GM10266 (cell line): ENCODE data around the gene CS.

Experiments used
- DNase-seq: peaks from one replicate; pipeline ENCODE4 v3.0.0; 2012; ENCODE audit errors: extremely low spot score
- CTCF ChIP-seq: IDR thresholded peaks from 2 replicates; pipeline ENCODE4 v1.5.1; 2012; ENCODE audit warnings: mild to moderate bottlenecking, low read depth; ENCODE audit not compliant: control insufficient read depth, insufficient read depth; ENCODE audit errors: missing control alignments

CS gene

DNA sequence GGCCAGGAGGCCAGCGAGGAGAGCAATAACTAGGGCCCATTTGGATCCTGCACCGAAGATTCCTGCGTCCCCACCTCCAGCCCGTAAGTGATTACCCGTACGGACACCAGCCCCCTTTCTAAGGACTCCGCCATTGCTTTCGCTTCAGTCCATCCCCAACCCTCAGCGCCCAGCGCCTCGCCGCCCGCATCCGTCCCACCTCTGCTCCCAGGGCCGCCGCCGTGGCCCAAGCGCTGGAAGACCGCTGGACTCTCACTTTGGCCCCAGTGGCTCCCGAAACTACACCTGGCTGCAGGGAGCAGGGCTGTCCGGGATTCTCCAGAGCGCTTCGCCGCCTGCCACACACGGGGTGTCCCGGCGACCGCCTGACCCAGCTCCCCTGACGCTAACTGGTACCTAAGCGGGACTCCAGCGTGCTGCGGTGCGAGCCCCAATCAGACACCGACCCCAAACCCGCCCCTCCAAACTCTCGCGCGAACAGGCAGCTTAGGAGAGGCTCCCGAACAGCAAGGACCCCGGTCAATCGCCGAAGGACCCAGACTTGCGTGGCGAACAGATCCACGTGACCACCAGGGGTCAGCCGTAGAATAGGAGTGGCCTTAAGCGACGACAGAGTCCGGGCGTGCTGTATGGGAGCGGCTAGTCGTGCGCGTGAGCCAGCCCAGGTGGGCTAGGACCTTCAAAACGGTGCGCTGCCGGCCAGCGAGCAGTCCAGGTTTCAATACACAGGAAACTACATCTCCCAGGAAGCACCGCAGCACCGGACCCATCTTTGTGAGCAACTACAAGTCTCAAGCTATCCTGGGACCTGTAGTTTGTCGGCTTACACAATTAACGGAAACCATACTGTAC is 15.7 kb upstream of the CS start, which contains the start of gene CNPY2:
Gene CNPY2, minus strand, starts transcription at position 367 of the 852 bp plus-strand sequence. CDS start 771 bp downstream, outside the sequence.
- peak; percentile 91 for DNase-seq
- peak; percentile 25 for TF ChIP-seq CTCF

- no peak for TF ChIP-seq CTCF
- no peak for DNase-seq
Observed at GRCh38 chr12:56315249-56315621, 15.1 kb upstream of the CS start.

GRCh38 chr12:56311003-56311402 is 10.9 kb upstream of the CS start:
- DNase-seq: no peak
- no peak for TF ChIP-seq CTCF

GRCh38 chr12:56308714-56309113 is 8.6 kb upstream of the CS start:
- no peak for TF ChIP-seq CTCF
- DNase-seq: no peak

DNA sequence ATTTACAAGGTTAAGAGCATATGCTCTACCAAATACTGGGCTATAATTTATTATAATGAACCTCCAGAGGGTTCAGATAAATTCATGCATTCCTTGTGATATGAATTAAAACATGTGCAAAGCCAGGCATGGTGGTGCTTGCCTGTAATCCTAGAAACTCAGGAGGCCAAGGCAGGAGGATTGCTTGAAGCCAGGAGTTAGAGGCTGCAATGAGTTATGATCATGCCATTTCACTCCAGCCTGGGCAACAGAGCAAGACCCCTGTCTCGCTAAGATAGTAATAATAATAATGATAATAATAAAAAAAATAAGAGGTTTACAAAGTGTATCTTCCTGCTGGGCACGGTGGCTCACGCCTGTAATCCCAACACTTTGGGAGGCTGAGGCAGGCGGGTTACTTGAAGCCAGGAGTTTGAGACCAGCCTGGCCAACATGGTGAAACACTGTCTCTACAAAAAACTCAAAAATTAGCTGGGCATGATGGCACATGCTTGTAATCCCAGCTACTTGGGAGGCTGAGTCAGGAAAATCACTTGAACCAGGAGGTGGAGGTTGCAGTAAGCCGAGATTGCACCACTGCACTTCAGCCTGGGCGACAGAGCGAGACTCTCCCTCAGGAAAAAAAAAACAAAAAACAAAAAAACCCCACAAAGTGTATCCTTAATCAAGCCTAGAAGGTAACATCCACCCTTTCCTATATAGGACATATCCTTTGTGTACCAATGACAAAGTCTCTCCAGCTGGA is 7.3 kb upstream of the CS start:
- no peak for DNase-seq

DNA sequence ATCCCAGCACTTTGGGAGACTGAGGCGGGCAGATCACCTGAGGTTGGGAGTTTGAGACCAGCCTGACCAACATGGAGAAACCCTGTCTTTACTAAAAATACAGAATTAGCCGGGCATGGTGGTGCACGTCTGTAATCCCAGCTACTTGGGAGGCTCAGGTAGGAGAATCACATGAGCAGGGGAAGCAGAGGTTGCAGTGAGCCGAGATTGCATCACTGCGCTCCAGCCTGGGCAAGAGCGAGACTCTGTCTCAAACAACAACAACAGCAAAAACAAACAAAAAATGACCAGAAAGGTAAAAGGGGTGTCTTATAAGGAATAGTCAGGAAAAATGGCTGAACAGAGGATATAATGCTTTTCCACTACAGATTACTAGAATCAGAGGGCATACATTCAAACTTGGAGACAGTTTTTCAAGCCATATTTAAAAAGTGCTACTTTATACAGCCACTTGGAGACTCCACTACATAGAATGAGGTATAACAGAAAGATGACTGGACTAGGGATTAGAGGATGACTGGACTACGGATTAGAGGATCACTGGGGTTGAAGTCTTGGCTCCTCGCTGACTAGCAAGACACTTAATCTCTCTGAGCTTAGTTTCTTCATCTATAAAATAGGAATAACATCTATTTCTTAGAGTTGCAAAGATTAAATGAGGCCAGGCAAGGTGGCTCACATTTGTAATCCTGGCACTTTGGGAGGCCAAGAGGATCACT is 4.9 kb upstream of the CS start:
- TF ChIP-seq CTCF: no peak
- DNase-seq: no peak

More for the DNA sequence above, 7.3 kb upstream of the CS start:
- TF ChIP-seq CTCF: no peak
